ENCODE data around the gene VRK2.
"Not testable (repeated sequence)": the region's sequence is repeated elsewhere in the genome, so short reads cannot be mapped to it uniquely, and the experiment has no call there.

Gene VRK2

GRCh38 chr2:58138396-58139030, 91.9 kb downstream of the VRK2 start:
- Histone ChIP-seq H3K4me3 (ENCODE audit: low read depth in 1 of 2, low read length in 2 of 2) (no peak overlapping the region), H3K27ac (ENCODE audit: low read length) (no peak overlapping the region), H3K4me1 (ENCODE audit: control insufficient read depth in 1 of 2, insufficient read depth in 2 of 2, low read length in 2 of 2) (no peaks in the 10 kb centered on the region)

GRCh38 chr2:58140508-58141072, 94.0 kb downstream of the VRK2 start:
- no peak overlapping the region for H3K4me3 ChIP-seq (ENCODE audit: low read depth in 1 of 2, low read length in 2 of 2)
- H3K4me1 ChIP-seq (ENCODE audit: control insufficient read depth in 1 of 2, insufficient read depth in 2 of 2, low read length in 2 of 2), result no peaks in the 10 kb centered on the region
- H3K9me3 ChIP-seq (ENCODE audit: control insufficient read depth in 1 of 2, low read length in 2 of 2), result no peaks in the 10 kb centered on the region
- no peak overlapping the region for H3K27ac ChIP-seq (ENCODE audit: low read length)
- peaks cover 0 to 5% of the 10 kb centered on the region in 2 donors for H3K36me3 ChIP-seq (ENCODE audit: control insufficient read depth in 1 of 2, insufficient read depth in 2 of 2, low read length in 2 of 2)
- no peaks in the 10 kb centered on the region for H3K27me3 ChIP-seq (ENCODE audit: low read depth, low read length)

More at GRCh38 chr2:58138396-58139030, 91.9 kb downstream of the VRK2 start:
- no peaks in the 10 kb centered on the region for H3K27me3 ChIP-seq (ENCODE audit: low read depth, low read length)
- no peaks in the 10 kb centered on the region for H3K9me3 ChIP-seq (ENCODE audit: control insufficient read depth in 1 of 2, low read length in 2 of 2)
- no peaks in the 10 kb centered on the region for H3K36me3 ChIP-seq (ENCODE audit: control insufficient read depth in 1 of 2, insufficient read depth in 2 of 2, low read length in 2 of 2)

- H3K36me3 ChIP-seq (ENCODE audit: control insufficient read depth in 1 of 2, insufficient read depth in 2 of 2, low read length in 2 of 2); H3K4me3 ChIP-seq (ENCODE audit: low read depth in 1 of 2, low read length in 2 of 2): not testable (repeated sequence)
These were observed 99.2 kb downstream of the VRK2 start for GRCh38 chr2:58145769-58146168.

GRCh38 chr2:58146707-58147106, 100.1 kb downstream of the VRK2 start:
- Histone ChIP-seq H3K4me1 (ENCODE audit: control insufficient read depth in 1 of 2, insufficient read depth in 2 of 2, low read length in 2 of 2) (no peaks in the 10 kb centered on the region), H3K4me3 (ENCODE audit: low read depth in 1 of 2, low read length in 2 of 2) (no peak overlapping the region), H3K27me3 (ENCODE audit: low read depth, low read length) (no peaks in the 10 kb centered on the region), H3K36me3 (ENCODE audit: control insufficient read depth in 1 of 2, insufficient read depth in 2 of 2, low read length in 2 of 2) (peaks cover 0 to 9% of the 10 kb centered on the region in 2 donors), H3K27ac (ENCODE audit: low read length) (no peak overlapping the region), H3K9me3 (ENCODE audit: control insufficient read depth in 1 of 2, low read length in 2 of 2) (no peaks in the 10 kb centered on the region)

More at GRCh38 chr2:58145769-58146168, 99.2 kb downstream of the VRK2 start:
- not testable (repeated sequence) for H3K9me3 ChIP-seq (ENCODE audit: control insufficient read depth in 1 of 2, low read length in 2 of 2); H3K27me3 ChIP-seq (ENCODE audit: low read depth, low read length); H3K27ac ChIP-seq (ENCODE audit: low read length); H3K4me1 ChIP-seq (ENCODE audit: control insufficient read depth in 1 of 2, insufficient read depth in 2 of 2, low read length in 2 of 2)

- Histone ChIP-seq H3K4me3 (ENCODE audit: low read depth in 1 of 2, low read length in 2 of 2) (no peak overlapping the region), H3K4me1 (ENCODE audit: control insufficient read depth in 1 of 2, insufficient read depth in 2 of 2, low read length in 2 of 2) (no peaks in the 10 kb centered on the region), H3K36me3 (ENCODE audit: control insufficient read depth in 1 of 2, insufficient read depth in 2 of 2, low read length in 2 of 2) (peaks cover 11 to 22% of the 10 kb centered on the region in 2 donors), H3K9me3 (ENCODE audit: control insufficient read depth in 1 of 2, low read length in 2 of 2) (no peaks in the 10 kb centered on the region), H3K27me3 (ENCODE audit: low read depth, low read length) (no peaks in the 10 kb centered on the region), H3K27ac (ENCODE audit: low read length) (no peak overlapping the region)
These were observed 108.7 kb downstream of the VRK2 start for GRCh38 chr2:58155160-58155778.

- Histone ChIP-seq H3K36me3 (ENCODE audit: control insufficient read depth in 1 of 2, insufficient read depth in 2 of 2, low read length in 2 of 2) (peaks cover 18 to 30% of the 10 kb centered on the region in 2 donors), H3K27ac (ENCODE audit: low read length) (no peak overlapping the region)
These were observed 110.2 kb downstream of the VRK2 start for GRCh38 chr2:58156780-58157179.

DNA sequence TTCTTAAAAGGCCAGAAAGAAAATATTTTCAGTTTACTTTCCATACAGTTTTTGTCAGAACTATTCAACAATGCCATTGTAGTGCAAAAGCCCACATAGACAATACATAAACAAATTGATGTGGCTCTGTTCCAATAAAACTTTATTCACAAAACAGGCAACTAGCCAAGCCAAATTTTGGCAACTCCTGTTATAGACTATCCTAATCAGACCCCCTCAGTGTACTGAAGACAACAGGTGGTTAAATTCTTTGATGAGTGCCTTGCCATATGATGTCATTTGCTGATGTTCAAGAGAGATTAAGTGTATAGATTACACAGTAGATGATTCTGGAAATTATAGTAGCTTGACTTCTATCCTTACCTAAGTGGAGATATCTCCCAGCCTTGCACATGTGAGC, 111.1 kb downstream of the VRK2 start:
- H3K36me3 ChIP-seq (ENCODE audit: control insufficient read depth in 1 of 2, insufficient read depth in 2 of 2, low read length in 2 of 2), result peaks cover 18 to 30% of the 10 kb centered on the region in 2 donors
- H3K27me3 ChIP-seq (ENCODE audit: low read depth, low read length), result no peaks in the 10 kb centered on the region
- no peak overlapping the region for H3K27ac ChIP-seq (ENCODE audit: low read length)
- H3K4me1 ChIP-seq (ENCODE audit: control insufficient read depth in 1 of 2, insufficient read depth in 2 of 2, low read length in 2 of 2), result no peaks in the 10 kb centered on the region
- H3K9me3 ChIP-seq (ENCODE audit: control insufficient read depth in 1 of 2, low read length in 2 of 2), result no peaks in the 10 kb centered on the region
- no peak overlapping the region for H3K4me3 ChIP-seq (ENCODE audit: low read depth in 1 of 2, low read length in 2 of 2)

More at GRCh38 chr2:58156780-58157179, 110.2 kb downstream of the VRK2 start:
- Histone ChIP-seq H3K4me1 (ENCODE audit: control insufficient read depth in 1 of 2, insufficient read depth in 2 of 2, low read length in 2 of 2) (no peaks in the 10 kb centered on the region), H3K9me3 (ENCODE audit: control insufficient read depth in 1 of 2, low read length in 2 of 2) (no peaks in the 10 kb centered on the region), H3K27me3 (ENCODE audit: low read depth, low read length) (no peaks in the 10 kb centered on the region), H3K4me3 (ENCODE audit: low read depth in 1 of 2, low read length in 2 of 2) (no peak overlapping the region)

GRCh38 chr2:58158481-58158880, 111.9 kb downstream of the VRK2 start:
- Histone ChIP-seq H3K36me3 (ENCODE audit: control insufficient read depth in 1 of 2, insufficient read depth in 2 of 2, low read length in 2 of 2) (peaks cover 18 to 30% of the 10 kb centered on the region in 2 donors), H3K27me3 (ENCODE audit: low read depth, low read length) (no peaks in the 10 kb centered on the region), H3K9me3 (ENCODE audit: control insufficient read depth in 1 of 2, low read length in 2 of 2) (no peaks in the 10 kb centered on the region), H3K4me3 (ENCODE audit: low read depth in 1 of 2, low read length in 2 of 2) (no peak overlapping the region), H3K27ac (ENCODE audit: low read length) (no peak overlapping the region), H3K4me1 (ENCODE audit: control insufficient read depth in 1 of 2, insufficient read depth in 2 of 2, low read length in 2 of 2) (no peaks in the 10 kb centered on the region)

- Histone ChIP-seq H3K36me3 (ENCODE audit: control insufficient read depth in 1 of 2, insufficient read depth in 2 of 2, low read length in 2 of 2) (peaks cover 18 to 20% of the 10 kb centered on the region in 2 donors), H3K4me3 (ENCODE audit: low read depth in 1 of 2, low read length in 2 of 2) (no peak overlapping the region), H3K4me1 (ENCODE audit: control insufficient read depth in 1 of 2, insufficient read depth in 2 of 2, low read length in 2 of 2) (no peaks in the 10 kb centered on the region), H3K27ac (ENCODE audit: low read length) (no peak overlapping the region), H3K27me3 (ENCODE audit: low read depth, low read length) (no peaks in the 10 kb centered on the region), H3K9me3 (ENCODE audit: control insufficient read depth in 1 of 2, low read length in 2 of 2) (no peaks in the 10 kb centered on the region)
These were observed 117.3 kb downstream of the VRK2 start for GRCh38 chr2:58163913-58164312.

GRCh38 chr2:58168130-58168529, 121.5 kb downstream of the VRK2 start:
- H3K9me3 ChIP-seq (ENCODE audit: control insufficient read depth in 1 of 2, low read length in 2 of 2); H3K4me3 ChIP-seq (ENCODE audit: low read depth in 1 of 2, low read length in 2 of 2); H3K27me3 ChIP-seq (ENCODE audit: low read depth, low read length); H3K36me3 ChIP-seq (ENCODE audit: control insufficient read depth in 1 of 2, insufficient read depth in 2 of 2, low read length in 2 of 2); H3K27ac ChIP-seq (ENCODE audit: low read length); H3K4me1 ChIP-seq (ENCODE audit: control insufficient read depth in 1 of 2, insufficient read depth in 2 of 2, low read length in 2 of 2): not testable (repeated sequence)

GRCh38 chr2:58169845-58170244, 123.2 kb downstream of the VRK2 start:
- not testable (repeated sequence) for H3K9me3 ChIP-seq (ENCODE audit: control insufficient read depth in 1 of 2, low read length in 2 of 2); H3K36me3 ChIP-seq (ENCODE audit: control insufficient read depth in 1 of 2, insufficient read depth in 2 of 2, low read length in 2 of 2); H3K4me3 ChIP-seq (ENCODE audit: low read depth in 1 of 2, low read length in 2 of 2); H3K27ac ChIP-seq (ENCODE audit: low read length); H3K4me1 ChIP-seq (ENCODE audit: control insufficient read depth in 1 of 2, insufficient read depth in 2 of 2, low read length in 2 of 2); H3K27me3 ChIP-seq (ENCODE audit: low read depth, low read length)
